ENCODE results near the gene HSCB.

HSCB gene

GRCh38 chr22:28766628-28767027, 24.8 kb downstream of the HSCB start:
- TF ChIP-seq CTCF (IDR thresholded peaks at IDR 0.05): no peak
- Histone ChIP-seq H3K27ac (no peak overlapping the region), H3K4me3 (no peak overlapping the region)
- no peak for DNase-seq (ENCODE audit: low spot score)

- Histone ChIP-seq H3K27ac (no peak overlapping the region), H3K4me3 (no peak overlapping the region)
- TF ChIP-seq CTCF (IDR thresholded peaks at IDR 0.05): no peak
- DNase-seq (ENCODE audit: low spot score): no peak
Measured at GRCh38 chr22:28768701-28769393, 27.0 kb downstream of the HSCB start.

GRCh38 chr22:28769394-28770085, 27.7 kb downstream of the HSCB start:
- no peak for DNase-seq (ENCODE audit: low spot score)
- no peak overlapping the region for H3K4me3 ChIP-seq
- TF ChIP-seq CTCF (IDR thresholded peaks at IDR 0.05): no peak

GRCh38 chr22:28771195-28771791, 29.5 kb downstream of the HSCB start:
- no peak overlapping the region for H3K27ac ChIP-seq
- no peak for DNase-seq (ENCODE audit: low spot score)
- H3K4me3 ChIP-seq: no peak overlapping the region
- TF ChIP-seq CTCF (IDR thresholded peaks at IDR 0.05): no peak

More at GRCh38 chr22:28769394-28770085, 27.7 kb downstream of the HSCB start:
- no peak overlapping the region for H3K27ac ChIP-seq

- peak within 1 kb of the TSS; percentile 99 to 100 for H3K27ac ChIP-seq
- TF ChIP-seq CTCF (IDR thresholded peaks at IDR 0.05): no peak
- peak within 1 kb of the TSS; percentile 94 for H3K4me3 ChIP-seq
- DNase-seq (ENCODE audit: low spot score): peak; percentile 93
Measured at GRCh38 chr22:28772633-28773460, 31.0 kb downstream of the HSCB start, which contains the start of gene CCDC117. Gene CCDC117 (plus strand): TSS chr22:28772695. CDS start chr22:28772850, 155 bp downstream.

- H3K27ac ChIP-seq: peak overlapping the region; percentile 99 to 100
- TF ChIP-seq CTCF (IDR thresholded peaks at IDR 0.05): no peak
- DNase-seq (ENCODE audit: low spot score): no peak
- H3K4me3 ChIP-seq: peak overlapping the region; percentile 94
Measured at GRCh38 chr22:28773461-28773867, 31.6 kb downstream of the HSCB start.

Data from coronary artery (tissue), 2 donors.